ENCODE data around the gene CCDC117.
A peak's percentile ranks its signal among the peaks of the same experiment; 100 is the strongest.

CCDC117 gene

GRCh38 chr22:28788601-28789000 is 16.1 kb downstream of the CCDC117 start:
- H3K36me3 ChIP-seq (ENCODE audit: insufficient read depth, low read length): peaks cover 21% of the 10 kb centered on the region
- no peaks in the 10 kb centered on the region for H3K4me1 ChIP-seq (ENCODE audit: insufficient read depth, low read length)
- no peaks in the 10 kb centered on the region for H3K9me3 ChIP-seq (ENCODE audit: control insufficient read depth, insufficient read depth, low read length)

DNA sequence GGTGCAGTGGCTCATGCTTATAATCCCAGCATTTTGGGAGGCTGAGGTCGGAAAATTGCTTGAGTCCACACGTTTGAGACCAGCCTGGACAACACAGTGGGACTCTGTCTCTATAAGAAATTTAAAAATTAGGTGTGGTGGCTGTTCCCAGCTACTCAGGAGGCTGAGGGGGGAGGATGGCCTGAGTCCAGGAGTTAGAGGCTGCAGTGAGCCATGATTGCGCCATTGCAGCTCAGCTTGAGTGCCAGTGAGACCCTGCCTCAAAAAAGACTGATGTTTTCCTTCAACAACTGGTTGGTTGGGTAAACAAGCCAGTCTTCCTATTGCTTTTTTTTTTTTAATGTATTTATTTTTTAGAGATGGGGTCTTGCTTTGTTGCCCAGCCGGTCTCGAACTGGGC is 18.6 kb downstream of the CCDC117 start:
- H3K9ac ChIP-seq (ENCODE audit: low read depth, low read length): no peak overlapping the region
- H3K9me3 ChIP-seq (ENCODE audit: control insufficient read depth, insufficient read depth, low read length): no peaks in the 10 kb centered on the region
- H3K4me1 ChIP-seq (ENCODE audit: insufficient read depth, low read length): no peaks in the 10 kb centered on the region
- H3K36me3 ChIP-seq (ENCODE audit: insufficient read depth, low read length): peaks cover 22% of the 10 kb centered on the region

More at GRCh38 chr22:28788601-28789000, 16.1 kb downstream of the CCDC117 start:
- no peak overlapping the region for H3K9ac ChIP-seq (ENCODE audit: low read depth, low read length)

DNA sequence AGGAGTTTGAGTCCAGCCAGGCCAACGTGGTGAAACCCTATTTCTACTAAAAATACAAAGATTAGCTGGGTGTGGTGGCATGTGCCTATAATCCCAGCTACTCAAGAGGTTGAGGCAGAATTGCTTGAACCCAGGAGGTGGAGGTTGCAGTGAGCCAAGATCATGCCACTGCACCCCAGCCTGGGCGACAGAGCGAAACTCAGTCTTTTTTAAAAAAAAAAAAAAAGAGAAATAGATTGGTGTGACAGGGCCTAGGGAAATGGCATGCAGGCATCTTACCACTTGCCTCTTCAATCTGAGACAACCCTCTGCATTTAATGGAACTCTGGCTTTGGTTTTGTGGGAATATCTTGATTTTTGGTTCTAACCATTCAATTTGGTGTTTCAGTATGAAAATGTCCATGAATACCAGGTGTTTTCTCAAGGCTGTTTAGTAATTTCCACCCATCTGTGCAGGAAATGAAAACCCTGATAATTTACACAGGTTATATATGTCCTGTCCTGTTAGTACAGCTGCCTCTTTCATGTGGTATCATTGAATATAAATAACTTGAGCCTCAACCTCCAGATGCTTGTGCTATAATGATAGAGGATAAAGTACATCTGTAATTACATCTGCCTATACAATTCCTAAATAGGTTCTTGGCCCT is 19.5 kb downstream of the CCDC117 start:
- Histone ChIP-seq H3K36me3 (ENCODE audit: insufficient read depth, low read length) (peaks cover 30% of the 10 kb centered on the region), H3K4me1 (ENCODE audit: insufficient read depth, low read length) (no peaks in the 10 kb centered on the region), H3K9me3 (ENCODE audit: control insufficient read depth, insufficient read depth, low read length) (no peaks in the 10 kb centered on the region), H3K9ac (ENCODE audit: low read depth, low read length) (no peak overlapping the region)

DNA sequence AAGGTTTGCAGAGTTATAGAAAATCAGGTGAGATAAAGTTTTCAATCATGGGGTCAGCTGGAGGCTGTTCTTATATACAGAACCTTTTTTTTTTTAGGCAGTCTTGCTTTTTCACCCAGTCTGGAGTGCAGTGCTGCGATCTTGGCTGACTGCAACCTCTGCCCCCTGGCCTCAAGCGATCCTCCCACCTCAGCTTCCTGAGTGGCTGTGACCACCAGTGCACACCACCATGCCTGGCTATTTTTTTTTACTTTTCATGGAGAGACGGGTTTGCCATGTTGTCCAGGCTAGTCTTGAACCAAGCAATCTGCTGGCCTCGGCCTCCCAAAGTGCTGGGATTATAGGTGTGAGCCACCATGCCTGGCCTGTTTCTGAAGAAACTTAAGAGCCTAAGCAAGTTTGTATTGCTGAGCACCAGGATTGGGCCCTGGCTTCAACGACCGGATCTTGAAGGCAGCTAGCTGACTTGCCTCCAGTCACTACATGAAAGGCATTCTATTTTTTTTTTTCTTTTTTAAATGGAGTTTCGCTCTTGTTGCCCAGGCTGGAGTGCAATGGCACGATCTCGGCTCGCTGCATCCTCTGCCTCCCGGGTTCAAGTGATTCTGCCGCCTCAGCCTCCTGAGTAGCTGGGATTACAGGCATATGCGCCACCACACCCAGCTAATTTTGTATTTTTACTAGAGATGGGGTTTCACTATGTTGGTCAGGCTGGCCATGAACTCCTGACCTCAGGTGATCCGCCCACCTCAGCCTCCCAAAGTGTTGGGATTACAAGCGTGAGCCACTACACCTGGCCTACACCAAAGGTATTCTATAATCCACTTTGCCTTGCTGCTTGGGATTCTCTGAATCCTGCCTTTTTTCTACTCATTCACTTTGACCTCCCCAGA is 20.2 kb downstream of the CCDC117 start:
- no peaks in the 10 kb centered on the region for H3K9me3 ChIP-seq (ENCODE audit: control insufficient read depth, insufficient read depth, low read length)
- H3K9ac ChIP-seq (ENCODE audit: low read depth, low read length): no peak overlapping the region
- H3K4me1 ChIP-seq (ENCODE audit: insufficient read depth, low read length): no peaks in the 10 kb centered on the region
- H3K36me3 ChIP-seq (ENCODE audit: insufficient read depth, low read length): peaks cover 31% of the 10 kb centered on the region

GRCh38 chr22:28793976-28794584 is 21.6 kb downstream of the CCDC117 start:
- H3K36me3 ChIP-seq (ENCODE audit: insufficient read depth, low read length): peaks cover 35% of the 10 kb centered on the region
- H3K9ac ChIP-seq (ENCODE audit: low read depth, low read length): no peak overlapping the region

DNA sequence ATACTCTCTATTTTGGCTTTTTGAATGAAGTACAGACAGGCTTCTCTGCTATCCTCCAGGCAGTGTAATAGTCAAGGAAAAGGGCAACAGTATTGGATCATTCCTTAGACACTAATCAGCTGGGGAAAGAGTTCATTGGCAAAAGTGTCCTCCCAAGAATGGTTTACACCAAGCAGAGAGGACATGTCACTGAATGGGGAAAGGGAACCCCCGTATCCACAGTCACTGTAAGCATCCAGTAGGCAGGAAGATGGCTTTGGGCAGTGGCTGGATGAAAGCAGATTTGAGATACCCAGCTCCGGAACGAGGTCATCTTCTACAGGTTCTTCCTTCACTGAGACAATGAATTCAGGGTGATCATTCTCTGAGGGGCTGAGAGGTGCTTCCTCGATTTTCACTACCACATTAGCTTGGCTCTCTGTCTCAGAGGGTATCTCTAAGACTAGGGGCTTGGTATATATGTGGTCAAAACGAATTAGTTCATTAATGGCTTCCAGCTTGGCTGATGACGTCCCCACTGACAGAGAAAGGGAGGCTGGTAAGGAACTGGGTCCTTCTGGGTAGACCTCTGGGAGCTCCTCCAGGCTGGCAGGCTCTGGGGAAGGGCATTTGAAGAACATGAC is 22.7 kb downstream of the CCDC117 start:
- no peaks in the 10 kb centered on the region for H3K4me1 ChIP-seq (ENCODE audit: insufficient read depth, low read length)
- H3K9me3 ChIP-seq (ENCODE audit: control insufficient read depth, insufficient read depth, low read length): no peaks in the 10 kb centered on the region
- H3K9ac ChIP-seq (ENCODE audit: low read depth, low read length): no peak overlapping the region
- peaks cover 38% of the 10 kb centered on the region for H3K36me3 ChIP-seq (ENCODE audit: insufficient read depth, low read length)

More at GRCh38 chr22:28793976-28794584, 21.6 kb downstream of the CCDC117 start:
- Histone ChIP-seq H3K4me1 (ENCODE audit: insufficient read depth, low read length) (no peaks in the 10 kb centered on the region), H3K9me3 (ENCODE audit: control insufficient read depth, insufficient read depth, low read length) (no peaks in the 10 kb centered on the region)

DNA sequence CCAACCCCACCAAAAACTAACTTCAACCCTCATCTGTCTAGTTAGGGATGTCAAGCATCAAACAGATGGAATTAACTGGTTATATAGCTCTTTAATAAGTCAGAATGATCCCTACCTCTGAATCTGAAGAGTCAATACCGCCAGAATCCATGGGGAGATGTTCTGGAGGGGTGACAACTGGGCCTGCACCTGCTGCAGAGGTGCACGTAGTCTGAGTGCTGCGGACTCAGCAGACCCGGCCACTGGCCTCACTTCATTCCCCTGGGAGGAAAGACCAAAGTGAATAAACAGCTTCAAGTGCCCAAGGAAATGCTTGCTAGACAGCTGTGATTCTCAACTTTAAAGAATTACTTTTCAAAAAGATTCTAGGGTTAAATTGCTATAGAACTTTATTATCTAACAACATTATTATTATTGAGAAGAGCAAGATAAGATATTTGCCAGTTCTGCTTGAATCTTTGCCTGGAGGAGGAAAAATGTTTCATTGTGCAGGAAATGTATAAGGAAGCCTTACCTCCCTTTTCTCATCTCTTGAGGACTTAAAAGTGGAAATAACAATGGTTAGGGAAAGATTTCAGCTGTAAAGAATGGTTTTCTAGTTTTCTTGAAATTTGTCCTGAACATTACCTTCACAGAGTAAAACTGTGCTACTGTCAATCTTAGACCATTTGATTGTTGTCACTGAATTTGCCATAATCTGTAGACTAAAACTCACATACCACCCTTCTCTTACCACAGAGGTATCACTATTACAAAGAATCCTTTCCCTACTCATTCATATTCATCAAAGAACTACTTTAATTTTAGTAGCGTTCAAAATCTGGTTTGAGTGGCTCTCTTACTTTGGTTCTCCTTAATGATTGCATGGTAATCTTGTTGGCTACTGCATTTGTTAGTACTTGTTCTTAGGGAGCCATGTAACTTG is 23.7 kb downstream of the CCDC117 start:
- Histone ChIP-seq H3K9ac (ENCODE audit: low read depth, low read length) (no peak overlapping the region), H3K9me3 (ENCODE audit: control insufficient read depth, insufficient read depth, low read length) (no peaks in the 10 kb centered on the region), H3K4me1 (ENCODE audit: insufficient read depth, low read length) (no peaks in the 10 kb centered on the region), H3K36me3 (ENCODE audit: insufficient read depth, low read length) (peaks cover 38% of the 10 kb centered on the region)

DNA sequence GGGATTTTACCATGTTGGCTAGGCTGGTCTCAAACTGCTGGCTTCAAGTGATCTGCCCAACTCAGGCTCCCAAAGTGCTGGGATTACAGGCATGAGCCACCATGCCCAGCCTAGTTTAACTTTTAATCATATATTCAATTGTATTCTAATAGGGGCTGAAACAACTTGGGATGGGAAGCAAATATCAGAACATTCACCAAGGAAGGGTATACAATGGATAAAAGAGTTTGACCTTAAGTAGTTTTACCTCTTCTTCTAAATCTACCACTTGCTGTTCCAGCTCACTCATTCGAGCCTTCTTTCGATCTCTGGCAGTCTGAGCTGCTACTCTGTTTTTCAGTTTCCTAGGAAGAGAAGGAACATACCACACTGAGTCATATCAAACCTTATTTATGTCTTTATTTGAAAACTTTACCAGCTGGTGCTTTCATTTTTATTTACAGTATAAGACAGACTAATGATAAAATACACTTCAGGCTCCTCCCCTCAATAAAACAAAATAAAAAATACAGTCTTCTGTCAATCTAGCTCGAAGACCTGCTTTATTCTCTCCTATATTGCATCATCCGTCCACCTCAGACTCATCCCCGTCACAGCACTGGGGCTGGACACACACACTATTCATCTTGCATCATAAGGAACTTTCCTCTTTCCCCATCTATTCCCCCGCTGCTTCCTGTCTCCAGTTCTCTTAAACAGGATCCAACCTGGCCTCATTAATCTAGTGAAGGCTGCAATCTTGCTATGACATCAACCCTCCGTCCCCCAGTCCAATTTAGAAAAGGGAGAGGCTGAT is 26.5 kb downstream of the CCDC117 start:
- peaks cover 38% of the 10 kb centered on the region for H3K36me3 ChIP-seq (ENCODE audit: insufficient read depth, low read length)
- peak overlapping the region; percentile 100 for H3K9ac ChIP-seq (ENCODE audit: low read depth, low read length)
- no peaks in the 10 kb centered on the region for H3K9me3 ChIP-seq (ENCODE audit: control insufficient read depth, insufficient read depth, low read length)
- H3K4me1 ChIP-seq (ENCODE audit: insufficient read depth, low read length): no peaks in the 10 kb centered on the region

DNA sequence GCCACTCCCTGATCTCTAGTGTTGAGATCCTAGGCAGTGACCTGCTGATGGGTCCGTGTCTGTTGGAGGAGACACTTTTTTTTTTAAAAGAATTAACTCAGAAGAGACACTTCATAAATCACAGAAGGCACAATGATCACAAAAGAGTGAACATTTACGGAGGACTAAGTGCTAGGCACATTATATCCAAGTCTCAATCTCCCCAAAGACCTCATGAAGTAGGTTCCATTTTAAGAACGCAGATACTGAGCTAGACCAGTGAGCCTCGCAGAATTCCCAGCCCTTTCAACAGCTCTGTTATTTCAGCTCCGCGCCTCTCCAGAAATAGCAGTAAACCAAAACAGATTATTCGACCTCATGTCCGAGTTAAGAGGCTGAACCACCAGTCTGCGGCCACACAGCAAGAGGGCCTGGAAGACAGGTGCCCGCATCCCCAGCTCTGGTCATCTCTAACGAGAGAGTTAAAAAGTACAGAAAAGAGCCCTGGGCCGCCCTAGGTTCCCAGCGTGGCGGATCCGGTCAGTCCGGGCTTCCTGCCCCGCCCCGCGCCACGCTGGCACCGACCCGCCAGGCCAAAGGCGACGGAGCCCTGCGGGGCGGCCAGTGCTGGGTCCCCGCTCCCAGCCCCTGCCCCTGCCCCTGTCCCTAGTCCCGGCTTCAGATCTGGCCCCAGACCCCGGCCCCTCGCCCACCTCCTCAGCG is 27.3 kb downstream of the CCDC117 start:
- Histone ChIP-seq H3K4me1 (ENCODE audit: insufficient read depth, low read length) (no peaks in the 10 kb centered on the region), H3K9ac (ENCODE audit: low read depth, low read length) (peak overlapping the region; percentile 100), H3K36me3 (ENCODE audit: insufficient read depth, low read length) (peaks cover 34% of the 10 kb centered on the region), H3K9me3 (ENCODE audit: control insufficient read depth, insufficient read depth, low read length) (no peaks in the 10 kb centered on the region)

GRCh38 chr22:28800308-28801041 is 28.0 kb downstream of the CCDC117 start, which contains the start of gene XBP1:
TSS of gene XBP1 (minus strand) at chr22:28800569.
- H3K9ac ChIP-seq (ENCODE audit: low read depth, low read length): peak within 1 kb of the TSS; percentile 100
- no peaks in the 10 kb centered on the region for H3K4me1 ChIP-seq (ENCODE audit: insufficient read depth, low read length)
- H3K36me3 ChIP-seq (ENCODE audit: insufficient read depth, low read length): peaks cover 28% of the 10 kb centered on the region
- H3K9me3 ChIP-seq (ENCODE audit: control insufficient read depth, insufficient read depth, low read length): no peaks in the 10 kb centered on the region

DNA sequence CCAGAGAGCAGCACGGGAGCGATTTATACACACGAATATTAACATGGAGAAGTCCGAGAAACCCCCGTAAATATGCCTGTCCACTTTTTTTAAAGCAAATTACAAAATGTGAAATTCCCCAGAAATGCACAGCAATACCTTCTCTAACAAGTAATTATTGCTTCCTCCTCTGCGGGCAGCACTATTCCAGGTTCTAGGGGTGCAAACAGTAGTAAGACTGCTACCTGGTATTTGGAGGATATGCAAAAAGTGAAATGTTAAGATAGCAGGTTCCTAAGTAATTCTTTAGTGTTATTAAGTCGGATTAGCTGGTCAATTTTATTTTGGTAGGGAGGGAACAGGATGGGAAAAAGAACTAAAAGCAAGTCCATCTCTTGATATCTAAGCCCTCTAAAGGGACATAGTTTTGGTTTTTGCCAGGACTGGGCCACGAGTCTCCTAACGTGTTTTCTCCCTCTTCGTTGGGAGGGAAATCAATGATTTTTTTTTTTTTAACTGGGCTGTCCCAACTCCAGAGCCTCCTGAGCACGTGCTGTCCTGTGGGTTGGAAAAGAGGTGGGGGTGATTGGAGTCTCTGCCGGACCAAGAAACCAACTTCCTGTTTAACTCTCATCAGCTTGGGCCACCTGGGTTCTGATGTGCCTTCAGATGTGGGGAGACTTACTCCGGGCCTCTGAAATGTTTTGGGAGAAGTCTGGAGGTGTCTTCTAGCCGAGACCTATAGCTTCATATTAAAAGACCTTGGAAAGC is 29.5 kb downstream of the CCDC117 start:
- H3K4me1 ChIP-seq (ENCODE audit: insufficient read depth, low read length): no peaks in the 10 kb centered on the region
- no peak overlapping the region for H3K9ac ChIP-seq (ENCODE audit: low read depth, low read length)
- H3K9me3 ChIP-seq (ENCODE audit: control insufficient read depth, insufficient read depth, low read length): no peaks in the 10 kb centered on the region
- H3K36me3 ChIP-seq (ENCODE audit: insufficient read depth, low read length): peaks cover 13% of the 10 kb centered on the region
